Skeletal muscle tissue (tissue), 5 donors: Measurements from ENCODE around the gene DLEU7. TPM values are rescaled to one million over a fixed set of nuclear protein-coding genes. Genes with fewer than 3 reads are reported as not detected.

Experiments
- H3K27ac ChIP-seq: one replicate; pipeline ENCODE4 v1.7.0; 2013; ENCODE audit warnings: mild to moderate bottlenecking, low read depth, low read length, inconsistent platforms
- H3K27me3 ChIP-seq, 3 donors: one replicate each; pipeline ENCODE4 v1.7.0; 2013; ENCODE audit warnings: low read length in 3 of 3; ENCODE audit not compliant: control insufficient read depth in 3 of 3, insufficient read depth in 3 of 3
- H3K36me3 ChIP-seq, 3 donors: one replicate each; pipeline ENCODE4 v1.7.0; 2013; ENCODE audit warnings: low read length in 3 of 3; ENCODE audit not compliant: control insufficient read depth in 3 of 3, insufficient read depth in 3 of 3
- H3K4me1 ChIP-seq, 3 donors: one replicate each; pipeline ENCODE4 v1.7.0; 2013; ENCODE audit warnings: low read length in 3 of 3, mild to moderate bottlenecking in 3 of 3; ENCODE audit not compliant: control insufficient read depth in 3 of 3, insufficient read depth in 3 of 3
- H3K4me3 ChIP-seq, 3 donors: one replicate each; pipeline ENCODE4 v1.7.0; 2013; ENCODE audit warnings: low read length in 3 of 3
- H3K9ac ChIP-seq, 3 donors: one replicate each; pipeline ENCODE4 v1.7.0; 2013; ENCODE audit warnings: low read length in 3 of 3, mild to moderate bottlenecking in 3 of 3, moderate library complexity in 2 of 3, low read depth in 1 of 3
- H3K9me3 ChIP-seq, 3 donors: one replicate each; pipeline ENCODE4 v1.7.0; 2013; ENCODE audit warnings: low read length in 3 of 3; ENCODE audit not compliant: control insufficient read depth in 3 of 3
- small RNA-seq: library from RNA; depleted of rRNA; stranded (forward); fragments of <200 nt; gene quantifications from one replicate; pipeline ENCODE3, GENCODE V24; 2014
- total RNA-seq: library from RNA; depleted of rRNA; stranded (reverse); fragments of >200 nt; gene quantifications from one replicate; pipeline ENCODE4 v1.2.3, GENCODE V29; 2014
- donor health status: Osteomylitis.

The DLEU7 gene
- total RNA-seq, 1 donor from 2014 or later: under 0.01 TPM

- H3K4me1 ChIP-seq: no peaks in the 10 kb centered on the region
- no peak overlapping the region for H3K9ac ChIP-seq
- H3K4me3 ChIP-seq: no peak overlapping the region
- H3K27me3 ChIP-seq: peaks cover 0 to 3% (median 0%) of the 10 kb centered on the region in 3 donors
- H3K36me3 ChIP-seq: no peaks in the 10 kb centered on the region
- H3K27ac ChIP-seq: no peak overlapping the region
- no peaks in the 10 kb centered on the region for H3K9me3 ChIP-seq
Observed at GRCh38 chr13:50780201-50781015, 63.1 kb downstream of the DLEU7 start.

- H3K4me1 ChIP-seq: no peaks in the 10 kb centered on the region
- H3K4me3 ChIP-seq: no peak overlapping the region
- H3K27me3 ChIP-seq: peaks cover 0 to 3% (median 0%) of the 10 kb centered on the region in 3 donors
- no peak overlapping the region for H3K27ac ChIP-seq
- peaks cover 0 to 5% (median 0%) of the 10 kb centered on the region in 3 donors for H3K9me3 ChIP-seq
- H3K36me3 ChIP-seq: no peaks in the 10 kb centered on the region
- H3K9ac ChIP-seq: no peak overlapping the region
Observed at GRCh38 chr13:50779443-50780200, 63.9 kb downstream of the DLEU7 start.

Small RNA genes within 50 kb of the gene (small RNA-seq; reads per million reads assigned to genes)
- 0.21 reads per million for gene RNA5SP28

Other genes with a start within 250 kb of the DLEU7 start
- 162 TPM for gene RNASEH2B, start 66.1 kb upstream of the DLEU7 start, total RNA-seq